Heart right ventricle (tissue), 16 donors: ENCODE data around the gene EDA2R. TPM values are rescaled to one million over a fixed set of nuclear protein-coding genes. Genes with fewer than 3 reads are reported as not detected.

Experiments
- ATAC-seq, 8 donors: fragments of 200-7000 bp; cut with Tn5 transposase; one replicate each; pipeline ENCODE4 v1.9.1; 2020; ENCODE audit warnings: mild to moderate bottlenecking in 8 of 8, moderate library complexity in 8 of 8, moderate number of reproducible peaks in 1 of 8
- DNase-seq, 2 donors: peaks; one replicate each; pipeline ENCODE4 v3.0.0-alpha.2; 2020
- H3K27ac ChIP-seq, 10 donors: fragments of 200-600 bp; sonication (generic) in 2 of 10; one replicate each; pipeline versions ENCODE4 v1.5.0 to v1.8.0; 2020 to 2022; ENCODE audit warnings: mild to moderate bottlenecking in 3 of 10
- H3K27me3 ChIP-seq, 7 donors: fragments of 200-600 bp; one replicate each; pipeline ENCODE4 v1.8.0; 2021 to 2022; ENCODE audit warnings: mild to moderate bottlenecking in 2 of 7
- H3K36me3 ChIP-seq, 9 donors: fragments of 200-600 bp; sonication (generic) in 1 of 9; one replicate each; pipeline versions ENCODE4 v1.5.0 to v1.8.0; 2020 to 2022; ENCODE audit warnings: mild to moderate bottlenecking in 2 of 9
- H3K4me1 ChIP-seq, 9 donors: fragments of 200-600 bp; sonication (generic) in 1 of 9; one replicate each; pipeline versions ENCODE4 v1.5.0 to v1.8.0; 2020 to 2022; ENCODE audit warnings: mild to moderate bottlenecking in 4 of 9
- H3K4me3 ChIP-seq, 10 donors: fragments of 200-600 bp; sonication (generic) in 2 of 10; one replicate each; pipeline versions ENCODE4 v1.5.0 to v1.8.0; 2020 to 2022; ENCODE audit warnings: mild to moderate bottlenecking in 7 of 10, moderate library complexity in 2 of 10
- H3K9me3 ChIP-seq, 11 donors: fragments of 200-600 bp in 10 of 11; sonication (generic) in 2 of 11; one replicate each; pipeline versions ENCODE4 v1.5.0 to v1.8.0; 2013 to 2022; ENCODE audit warnings: mild to moderate bottlenecking in 2 of 11, control low read depth in 1 of 11, moderate library complexity in 1 of 11
- WGBS, 2 donors: extraction: QIAGEN DNeasy Blood & Tissue Kit; methylation state at CpG; one replicate each; pipeline ENCODE4 v1.1.7; 2013; ENCODE audit warnings: inconsistent platforms in 1 of 2; 5-methylcytosine and 5-hydroxymethylcytosine counted together
- intact Hi-C, 10 donors: fragments of 100-400 bp; cut with DNase I; formaldehyde crosslinking; loops; one replicate each; pipeline versions ENCODE4 v1.11.1 to v1.14.2; 2022
- polyA plus RNA-seq, 2 donors: library from polyadenylated mRNA; stranded (reverse); fragments of 200-250 nt; gene quantifications; one replicate each; pipeline ENCODE4 v1.2.3, GENCODE V29; 2013
- total RNA-seq, 10 donors: library from RNA; stranded (reverse); fragmentation: NEBNext Ultra II Directional in 3 of 10; extraction: Animal tissue kit (Norgen Biotek cat#: 25700) in 3 of 10; gene quantifications; one replicate each; pipeline versions ENCODE4 v1.2.1 to v1.2.4, GENCODE V29; 2021 to 2023
- TF ChIP-seq, protein P1 (sequence below), 9 donors: fragments of 200-600 bp; sonication (generic) in 2 of 9; IDR thresholded peaks; one replicate each; pipeline versions ENCODE4 v1.5.0 to v1.8.0; 2021 to 2022; ENCODE audit warnings: antibody characterized with exemption in 9 of 9, mild to moderate bottlenecking in 5 of 9, moderate library complexity in 1 of 9
- donor health status: Arrhythmogenic right ventricular cardiomyopathy.
- donor health status: ischemic (EF 13 %, LVEDD 7.1; RV severe dilation, severe dysfunction).
- donor health status: healthy with polysubstance abuse.
- donor health status: DM: no; HTN: yes; CAD: no.
- donor health status: DM: no; HTN: no; CAD: no.
- donor health status: ischemic (EF 25% LVEDD 6.9; RV normal size, moderate dysfunction).
- donor health status: ischemic (EF 25% LVEDD 5.7; RV mildly dilated, moderate dysfunction).
- donor health status: healthy.
- donor health status: DM: yes; HTN: yes; CAD: no.
- donor health status: Ischemic cardiomyopathy.
- donor health status: ischemic (EF 35%, LVEDD 5.7; RV mildly dilated, moderate dysfunction).
- donor health status: nonischemic (EF 11% LVEDD 7.7; RV severe dilation, severe dysfunction).
- donor health status: DM: yes; HTN: yes; CAD: no.
- donor health status: PGD.
- donor health status: ischemic (EF 29% LVEDD 5.4; RV normal size, mild dysfunction).
- donor health status: nonischemic (EF 23%, LVEDD 6.1; RV moderate dilation, normal function).

The EDA2R gene
- total and polyA plus RNA-seq, 12 donors: 0.12 to 4.1 (median 0.74) TPM

DNA sequence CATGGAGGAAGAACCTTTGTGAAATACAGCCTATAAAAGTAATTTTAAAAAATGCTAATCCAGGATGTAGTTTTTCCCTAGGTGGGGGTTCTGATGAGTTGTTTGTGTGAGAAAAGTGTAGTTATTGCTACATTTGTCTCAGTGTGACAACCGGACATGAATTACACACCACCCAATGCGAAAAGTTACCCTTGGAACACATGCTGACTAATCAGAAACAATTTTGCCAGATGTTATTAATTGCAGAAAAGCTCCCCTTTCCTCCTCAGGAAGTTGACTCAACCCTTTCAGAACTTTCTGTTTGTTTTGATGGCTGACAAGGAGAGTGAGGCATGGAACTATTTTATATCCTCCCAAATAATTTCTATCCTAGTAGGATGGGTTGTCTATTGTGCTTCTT lies 38.1 kb upstream of the EDA2R start:
- 33 to 74% methylated on average over 2 of the region's 2 CpGs for WGBS, 2 donors
- Histone ChIP-seq H3K9me3 (no peaks in the 10 kb centered on the region), H3K4me3 (no peak overlapping the region), H3K27me3 (peaks cover 0 to 19% (median 0%) of the 10 kb centered on the region in 7 donors), H3K27ac (peak overlapping the region in 1 of 10 donors; percentile 43), H3K4me1 (no peaks in the 10 kb centered on the region), H3K36me3 (no peaks in the 10 kb centered on the region)
- DNase-seq: no peak
- ATAC-seq: no peak
- TF ChIP-seq, protein P1, sequence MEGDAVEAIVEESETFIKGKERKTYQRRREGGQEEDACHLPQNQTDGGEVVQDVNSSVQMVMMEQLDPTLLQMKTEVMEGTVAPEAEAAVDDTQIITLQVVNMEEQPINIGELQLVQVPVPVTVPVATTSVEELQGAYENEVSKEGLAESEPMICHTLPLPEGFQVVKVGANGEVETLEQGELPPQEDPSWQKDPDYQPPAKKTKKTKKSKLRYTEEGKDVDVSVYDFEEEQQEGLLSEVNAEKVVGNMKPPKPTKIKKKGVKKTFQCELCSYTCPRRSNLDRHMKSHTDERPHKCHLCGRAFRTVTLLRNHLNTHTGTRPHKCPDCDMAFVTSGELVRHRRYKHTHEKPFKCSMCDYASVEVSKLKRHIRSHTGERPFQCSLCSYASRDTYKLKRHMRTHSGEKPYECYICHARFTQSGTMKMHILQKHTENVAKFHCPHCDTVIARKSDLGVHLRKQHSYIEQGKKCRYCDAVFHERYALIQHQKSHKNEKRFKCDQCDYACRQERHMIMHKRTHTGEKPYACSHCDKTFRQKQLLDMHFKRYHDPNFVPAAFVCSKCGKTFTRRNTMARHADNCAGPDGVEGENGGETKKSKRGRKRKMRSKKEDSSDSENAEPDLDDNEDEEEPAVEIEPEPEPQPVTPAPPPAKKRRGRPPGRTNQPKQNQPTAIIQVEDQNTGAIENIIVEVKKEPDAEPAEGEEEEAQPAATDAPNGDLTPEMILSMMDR (IDR thresholded peaks at IDR 0.05): no peak
- intact Hi-C loops: loop anchor here in 1 of 10 donors (5.0 kb wide), 1 partner anchor 255 kb away; no protein-coding TSS in a partner anchor

DNA sequence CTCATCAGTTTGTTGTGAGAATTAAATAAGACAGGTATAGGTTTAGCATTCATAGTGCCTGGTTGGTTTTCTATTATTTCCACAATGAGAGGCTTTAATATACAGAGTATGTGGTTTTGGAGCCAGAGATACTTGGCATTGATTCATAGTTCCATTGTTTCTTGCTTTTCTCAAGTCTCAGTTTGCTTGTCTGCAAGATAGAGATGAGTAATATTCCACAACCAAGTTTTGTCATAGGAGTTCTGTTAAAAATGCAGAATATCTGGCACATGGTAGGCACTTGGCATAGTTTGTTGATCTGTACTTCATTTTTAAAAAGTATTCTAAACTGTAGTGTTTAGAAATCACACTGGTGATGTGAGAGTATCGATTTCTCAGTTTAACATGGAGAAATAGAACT lies 37.5 kb upstream of the EDA2R start:
- H3K36me3 ChIP-seq: no peaks in the 10 kb centered on the region
- 65 to 78% methylated on average over 1 of the region's 1 CpG for WGBS, 2 donors
- H3K9me3 ChIP-seq: peaks cover 0 to 2% (median 0%) of the 10 kb centered on the region in 11 donors
- peak overlapping the region in 1 of 10 donors; percentile 43 for H3K27ac ChIP-seq
- DNase-seq (no peak), ATAC-seq (no peak)
- TF ChIP-seq, protein P1 (IDR thresholded peaks at IDR 0.05): no peak
- peaks cover 0 to 16% (median 0%) of the 10 kb centered on the region in 7 donors for H3K27me3 ChIP-seq
- H3K4me3 ChIP-seq: no peak overlapping the region
- intact Hi-C loops: loop anchor here in 1 of 10 donors (5.0 kb wide), 1 partner anchor 256 kb away; no protein-coding TSS in a partner anchor
- no peaks in the 10 kb centered on the region for H3K4me1 ChIP-seq

DNA sequence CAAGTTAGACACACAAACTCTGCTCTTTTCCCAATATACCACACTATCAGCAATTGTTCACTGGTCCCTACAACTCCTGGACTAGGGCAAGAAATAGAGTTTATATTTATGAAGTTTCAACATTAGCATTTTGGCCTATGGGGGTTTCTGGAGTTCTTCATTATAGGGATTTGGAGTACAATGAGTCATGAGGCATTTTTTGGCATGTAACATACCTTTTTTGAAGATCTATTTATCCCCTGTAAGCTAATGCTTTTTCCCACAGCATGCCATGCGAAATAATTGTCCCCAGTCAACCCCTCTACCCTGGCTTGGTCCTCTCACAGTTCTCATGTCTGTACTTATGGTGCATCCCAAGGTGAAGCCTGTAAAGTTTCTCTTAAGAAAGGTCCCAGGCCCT lies 36.7 kb upstream of the EDA2R start:
- no peak overlapping the region for H3K4me3 ChIP-seq
- H3K27ac ChIP-seq: no peak overlapping the region
- TF ChIP-seq, protein P1 (IDR thresholded peaks at IDR 0.05): no peak
- peaks cover 0 to 11% (median 0%) of the 10 kb centered on the region in 7 donors for H3K27me3 ChIP-seq
- ATAC-seq (no peak), DNase-seq (no peak)
- WGBS, 2 donors: 50 to 53% methylated on average over 1 of the region's 1 CpG
- intact Hi-C loops: loop anchor here in 1 of 10 donors (5.0 kb wide), 1 partner anchor 257 kb away; no protein-coding TSS in a partner anchor
- H3K4me1 ChIP-seq: no peaks in the 10 kb centered on the region
- H3K9me3 ChIP-seq: peaks cover 0 to 8% (median 0%) of the 10 kb centered on the region in 11 donors
- H3K36me3 ChIP-seq: no peaks in the 10 kb centered on the region

DNA sequence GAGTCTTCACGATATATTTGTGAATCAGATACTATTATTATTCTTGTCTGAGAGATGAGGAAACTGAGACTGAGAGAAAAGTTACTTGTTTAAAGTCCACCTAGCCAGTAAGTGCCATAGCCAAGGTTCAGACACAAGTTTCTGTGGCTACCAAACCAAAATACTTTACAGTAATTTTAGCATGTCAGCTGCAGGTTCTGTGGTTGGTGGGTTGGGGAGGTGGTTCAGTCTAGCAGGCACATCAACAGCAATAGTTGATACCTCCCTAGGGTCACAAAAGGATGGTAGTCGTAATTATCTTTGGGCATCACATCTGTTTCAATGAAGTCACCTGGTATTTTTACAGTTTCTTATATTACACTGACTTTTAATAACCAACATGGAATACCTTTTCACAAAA lies 35.6 kb upstream of the EDA2R start:
- TF ChIP-seq, protein P1 (IDR thresholded peaks at IDR 0.05): no peak
- ATAC-seq (no peak), DNase-seq (no peak)
- Histone ChIP-seq H3K27me3 (peaks cover 0 to 11% (median 0%) of the 10 kb centered on the region in 7 donors), H3K27ac (no peak overlapping the region), H3K4me1 (no peaks in the 10 kb centered on the region), H3K9me3 (peaks cover 0 to 8% (median 0%) of the 10 kb centered on the region in 11 donors), H3K4me3 (no peak overlapping the region), H3K36me3 (no peaks in the 10 kb centered on the region)
- intact Hi-C loops: no loop called here
- 76 to 80% methylated on average over 2 of the region's 2 CpGs for WGBS, 2 donors
